Measurements from ENCODE around the gene RXFP1.

- no peak for TF ChIP-seq SIN3A (IDR thresholded peaks at IDR 0.05; ENCODE audit: borderline replicate concordance, low read depth, low read length)
- TF ChIP-seq GABPA (IDR thresholded peaks at IDR 0.05; ENCODE audit: low read depth), result no peak
- TF ChIP-seq RCOR1 (IDR thresholded peaks at IDR 0.05; ENCODE audit: low read length), result no peak
- TF ChIP-seq CTCF (IDR thresholded peaks at IDR 0.05), result no peak
- no peak for TF ChIP-seq TEAD4 (IDR thresholded peaks at IDR 0.05; ENCODE audit: borderline replicate concordance, insufficient read depth)
- no peak for TF ChIP-seq FOSL2 (IDR thresholded peaks at IDR 0.05; ENCODE audit: borderline replicate concordance, low read depth)
- no peak for TF ChIP-seq ELF1 (IDR thresholded peaks at IDR 0.05)
- TF ChIP-seq POLR2AphosphoS5 (IDR thresholded peaks at IDR 0.05; ENCODE audit: low read depth, low read length), result no peak
- no peak for TF ChIP-seq NFIC (IDR thresholded peaks at IDR 0.05; ENCODE audit: borderline replicate concordance)
- no peak for TF ChIP-seq EZH2phosphoT487 (IDR thresholded peaks at IDR 0.05; ENCODE audit: borderline replicate concordance, low read depth)
- TF ChIP-seq RXRA (IDR thresholded peaks at IDR 0.05; ENCODE audit: borderline replicate concordance, low read depth), result no peak
- no peak for TF ChIP-seq MAX (IDR thresholded peaks at IDR 0.05; ENCODE audit: low read depth)
Observed at GRCh38 chr4:158560284-158560683, 38.6 kb downstream of the RXFP1 start.

Measured in SK-N-SH (cell line).